ENCODE data around the gene APEH. TPM values are rescaled to one million over a fixed set of nuclear protein-coding genes. Genes with fewer than 3 reads are reported as not detected.

APEH gene
- total RNA-seq, 1 donor from 2014 or later: 141 TPM

DNA sequence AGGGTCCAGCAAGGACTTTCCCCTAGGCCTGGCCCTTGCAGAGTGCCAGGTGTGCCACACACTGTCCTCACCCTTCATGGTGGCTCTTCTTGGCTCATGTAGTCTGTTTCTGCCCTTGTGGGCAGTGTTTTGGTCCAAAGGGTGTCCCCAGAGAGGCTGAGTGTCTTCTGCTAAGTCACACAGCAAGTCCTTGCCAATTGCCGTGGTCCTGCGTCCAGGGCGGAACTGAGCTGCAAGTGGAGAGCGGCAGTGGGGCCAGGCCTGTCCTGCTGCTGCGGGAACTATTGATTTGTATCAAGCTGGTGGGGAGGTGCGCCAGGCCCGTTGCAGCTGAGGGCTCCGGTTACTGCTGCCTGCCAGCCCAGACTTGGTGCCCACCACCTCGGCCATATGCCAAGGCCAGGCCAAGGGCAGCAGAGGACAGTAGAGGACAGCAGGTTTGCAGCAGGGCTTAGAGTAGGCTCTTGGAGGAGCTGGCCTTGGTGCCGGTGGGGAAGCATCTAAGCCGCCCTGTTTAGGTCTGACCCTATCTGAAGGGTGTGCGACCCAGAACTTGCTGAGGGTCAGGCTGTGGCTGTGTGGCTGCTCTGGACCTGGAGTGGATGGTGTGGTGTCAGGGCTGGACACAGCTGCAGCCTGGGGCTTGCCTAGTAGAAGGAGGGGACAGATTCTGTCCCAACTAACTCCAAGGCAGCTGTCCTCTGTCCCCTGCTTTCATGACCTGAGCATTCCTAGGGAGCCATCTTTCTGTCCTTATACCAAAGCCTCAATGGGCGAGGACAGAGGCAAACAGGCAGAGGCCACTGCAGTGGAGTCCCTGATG lies 40.8 kb downstream of the APEH start:
- H3K27me3 ChIP-seq (ENCODE audit: control insufficient read depth, insufficient read depth, low read length): peaks cover 11% of the 10 kb centered on the region
- no peak for DNase-seq (ENCODE audit: low read depth)
- no peak overlapping the region for H3K4me3 ChIP-seq (ENCODE audit: low read depth, low read length)
- no peaks in the 10 kb centered on the region for H3K36me3 ChIP-seq (ENCODE audit: control insufficient read depth, insufficient read depth, low read length)
- TF ChIP-seq, protein P1, sequence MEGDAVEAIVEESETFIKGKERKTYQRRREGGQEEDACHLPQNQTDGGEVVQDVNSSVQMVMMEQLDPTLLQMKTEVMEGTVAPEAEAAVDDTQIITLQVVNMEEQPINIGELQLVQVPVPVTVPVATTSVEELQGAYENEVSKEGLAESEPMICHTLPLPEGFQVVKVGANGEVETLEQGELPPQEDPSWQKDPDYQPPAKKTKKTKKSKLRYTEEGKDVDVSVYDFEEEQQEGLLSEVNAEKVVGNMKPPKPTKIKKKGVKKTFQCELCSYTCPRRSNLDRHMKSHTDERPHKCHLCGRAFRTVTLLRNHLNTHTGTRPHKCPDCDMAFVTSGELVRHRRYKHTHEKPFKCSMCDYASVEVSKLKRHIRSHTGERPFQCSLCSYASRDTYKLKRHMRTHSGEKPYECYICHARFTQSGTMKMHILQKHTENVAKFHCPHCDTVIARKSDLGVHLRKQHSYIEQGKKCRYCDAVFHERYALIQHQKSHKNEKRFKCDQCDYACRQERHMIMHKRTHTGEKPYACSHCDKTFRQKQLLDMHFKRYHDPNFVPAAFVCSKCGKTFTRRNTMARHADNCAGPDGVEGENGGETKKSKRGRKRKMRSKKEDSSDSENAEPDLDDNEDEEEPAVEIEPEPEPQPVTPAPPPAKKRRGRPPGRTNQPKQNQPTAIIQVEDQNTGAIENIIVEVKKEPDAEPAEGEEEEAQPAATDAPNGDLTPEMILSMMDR (IDR thresholded peaks at IDR 0.05; ENCODE audit: insufficient read depth, low read length, poor library complexity, severe bottlenecking): no peak

GRCh38 chr3:49715611-49716121 lies 41.5 kb downstream of the APEH start:
- peaks cover 11% of the 10 kb centered on the region for H3K27me3 ChIP-seq (ENCODE audit: control insufficient read depth, insufficient read depth, low read length)
- DNase-seq (ENCODE audit: low read depth): no peak
- TF ChIP-seq, protein P1 (IDR thresholded peaks at IDR 0.05; ENCODE audit: insufficient read depth, low read length, poor library complexity, severe bottlenecking): no peak

GRCh38 chr3:49716169-49716568 lies 42.0 kb downstream of the APEH start:
- Histone ChIP-seq H3K4me3 (ENCODE audit: low read depth, low read length) (no peak overlapping the region), H3K36me3 (ENCODE audit: control insufficient read depth, insufficient read depth, low read length) (no peaks in the 10 kb centered on the region), H3K27me3 (ENCODE audit: control insufficient read depth, insufficient read depth, low read length) (peaks cover 11% of the 10 kb centered on the region)
- TF ChIP-seq, protein P1 (IDR thresholded peaks at IDR 0.05; ENCODE audit: insufficient read depth, low read length, poor library complexity, severe bottlenecking): no peak
- DNase-seq (ENCODE audit: low read depth): no peak

More at GRCh38 chr3:49715611-49716121, 41.5 kb downstream of the APEH start:
- H3K36me3 ChIP-seq (ENCODE audit: control insufficient read depth, insufficient read depth, low read length): no peaks in the 10 kb centered on the region
- H3K4me3 ChIP-seq (ENCODE audit: low read depth, low read length): no peak overlapping the region

DNA sequence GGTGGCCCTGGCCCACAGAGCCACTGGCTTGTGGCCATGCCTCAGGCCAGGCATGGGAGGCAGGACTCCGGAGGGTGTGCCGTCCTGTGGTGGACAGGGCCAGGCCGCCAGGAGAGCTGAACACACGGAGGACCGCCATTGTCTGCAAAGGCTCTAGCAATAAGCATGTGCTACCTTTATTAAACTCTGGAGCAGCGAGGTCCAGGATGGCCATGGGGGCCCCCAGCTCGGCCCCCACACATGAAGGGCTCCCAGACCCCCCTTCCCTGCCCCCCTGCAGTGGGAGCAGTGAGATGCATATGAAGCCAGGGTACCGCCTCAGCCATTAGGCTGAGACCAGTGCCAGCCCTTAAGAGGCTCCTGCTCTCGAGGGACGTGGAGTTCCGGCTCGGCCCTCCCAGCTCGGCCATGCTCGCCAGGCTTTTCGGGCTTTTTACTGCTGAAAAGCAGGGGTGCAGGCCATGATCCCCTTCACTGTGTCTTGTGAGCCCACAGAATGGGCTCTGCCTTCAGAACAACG lies 42.6 kb downstream of the APEH start:
- Histone ChIP-seq H3K4me3 (ENCODE audit: low read depth, low read length) (no peak overlapping the region), H3K27me3 (ENCODE audit: control insufficient read depth, insufficient read depth, low read length) (peaks cover 11% of the 10 kb centered on the region), H3K36me3 (ENCODE audit: control insufficient read depth, insufficient read depth, low read length) (no peaks in the 10 kb centered on the region)
- no peak for DNase-seq (ENCODE audit: low read depth)
- TF ChIP-seq, protein P1 (IDR thresholded peaks at IDR 0.05; ENCODE audit: insufficient read depth, low read length, poor library complexity, severe bottlenecking): no peak

DNA sequence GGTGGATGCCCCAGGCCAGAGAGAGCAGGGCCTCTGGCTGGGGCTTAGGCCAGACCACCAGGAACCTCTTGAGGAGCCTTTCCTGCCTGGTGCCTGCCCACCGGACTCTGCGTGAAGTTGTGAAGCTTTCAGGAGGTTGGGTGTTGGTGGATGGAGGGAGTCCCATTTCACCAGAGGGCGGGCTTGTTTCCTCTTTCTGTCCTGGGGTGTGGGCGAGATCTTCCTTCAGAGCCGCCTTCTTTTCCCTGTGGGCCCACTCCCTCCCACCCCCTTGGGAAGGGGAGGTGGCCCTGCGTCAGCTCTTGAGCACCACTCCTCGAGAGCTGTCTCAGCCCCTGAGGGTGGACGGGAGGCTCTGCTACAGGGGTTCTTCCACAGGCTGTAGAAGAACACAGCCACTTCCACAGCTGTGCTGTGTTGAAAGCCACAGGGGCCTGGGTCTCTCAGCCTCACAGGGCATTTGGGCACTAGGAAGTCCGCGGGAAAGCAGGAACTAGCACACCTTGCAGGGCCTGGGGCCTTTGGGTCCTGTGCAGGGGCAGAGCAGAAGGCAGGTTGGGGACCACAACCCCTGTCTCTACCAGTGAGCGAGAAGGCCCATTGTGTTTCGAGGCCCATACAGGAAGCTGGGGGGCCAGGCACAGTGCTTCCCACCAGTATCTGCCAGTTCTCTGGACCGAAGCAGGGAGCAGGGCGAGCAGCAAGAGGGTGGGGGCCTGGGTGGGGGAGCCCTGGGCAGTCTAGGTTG lies 43.2 kb downstream of the APEH start:
- DNase-seq (ENCODE audit: low read depth): no peak
- no peak overlapping the region for H3K4me3 ChIP-seq (ENCODE audit: low read depth, low read length)
- TF ChIP-seq, protein P1 (IDR thresholded peaks at IDR 0.05; ENCODE audit: insufficient read depth, low read length, poor library complexity, severe bottlenecking): no peak
- H3K27me3 ChIP-seq (ENCODE audit: control insufficient read depth, insufficient read depth, low read length): peaks cover 11% of the 10 kb centered on the region
- H3K36me3 ChIP-seq (ENCODE audit: control insufficient read depth, insufficient read depth, low read length): no peaks in the 10 kb centered on the region
